ENCODE measurements around the gene FZR1. TPM values are rescaled to one million over a fixed set of nuclear protein-coding genes. Genes with fewer than 3 reads are reported as not detected.

Gene FZR1
- total RNA-seq, 1 experiment from 2014 or later = 51.4 TPM

DNA sequence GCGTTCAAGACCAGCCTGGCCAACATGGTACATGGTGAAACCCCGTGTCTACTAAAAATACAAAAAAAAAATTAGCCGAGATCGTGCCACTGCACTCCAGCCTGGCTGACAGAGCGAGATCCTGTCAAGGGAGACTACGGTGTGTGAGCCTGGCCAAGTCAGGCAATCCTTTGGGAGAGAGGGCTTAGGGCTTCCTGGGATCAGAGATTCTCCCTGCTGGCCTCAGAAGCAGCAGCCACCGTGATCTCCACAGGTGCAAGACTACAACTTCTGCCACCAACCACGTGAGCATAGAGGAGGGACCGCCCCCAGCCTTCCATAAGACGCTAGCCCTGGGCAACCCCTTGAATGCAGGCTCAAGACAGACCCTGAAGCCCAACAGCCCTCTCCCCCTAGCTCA lies 43.7 kb downstream of the FZR1 start:
- no peak overlapping the region for H3K4me3 Mint-ChIP-seq
- Histone ChIP-seq H3K4me2 (ENCODE audit: insufficient read depth, insufficient read length, low read length) (no peak overlapping the region), H3K79me1 (ENCODE audit: insufficient read depth, low read depth, low read length, poor library complexity, severe bottlenecking) (no peaks in the 10 kb centered on the region), H3T11ph (ENCODE audit: low read length) (no peak overlapping the region), H2AK5ac (ENCODE audit: insufficient read length, low read length) (no peak overlapping the region), H2BK5ac (ENCODE audit: insufficient read length, low read length) (no peak overlapping the region), H3K27me3 (ENCODE audit: insufficient read depth, low read length) (no peaks in the 10 kb centered on the region), H2BK20ac (ENCODE audit: low read depth, low read length, poor library complexity, severe bottlenecking) (no peak overlapping the region), H2AFZ (ENCODE audit: low read length) (no peak overlapping the region), H3K56ac (ENCODE audit: insufficient read length, low read depth, low read length) (no peak overlapping the region), H3K9ac (ENCODE audit: extremely low read depth, insufficient read length, low read length) (no peak overlapping the region), H2BK12ac (ENCODE audit: insufficient read length, low read depth, low read length) (no peak overlapping the region), H4K91ac (ENCODE audit: insufficient read length, low read depth, low read length) (no peak overlapping the region), H4K8ac (replicated peaks; ENCODE audit: insufficient read length, low read depth, low read length) (no peak overlapping the region), H3K14ac (ENCODE audit: insufficient read depth, low read length) (no peak overlapping the region), H3K23ac (ENCODE audit: insufficient read length, low read depth, low read length) (no peak overlapping the region), H2BK120ac (ENCODE audit: low read depth, low read length, poor library complexity, severe bottlenecking) (no peak overlapping the region), H3K79me2 (ENCODE audit: insufficient read depth, low read length) (no peaks in the 10 kb centered on the region), H3K23me2 (ENCODE audit: insufficient read length, low read depth, low read length, poor library complexity, severe bottlenecking) (no peaks in the 10 kb centered on the region), H3K4ac (ENCODE audit: low read depth, low read length) (no peak overlapping the region), H2BK15ac (ENCODE audit: low read depth, low read length) (no peak overlapping the region), H3K9me3 (ENCODE audit: control insufficient read depth, low read depth, low read length) (no peaks in the 10 kb centered on the region), H3K4me1 (ENCODE audit: insufficient read depth, low read length) (no peaks in the 10 kb centered on the region), H3K27ac (ENCODE audit: insufficient read length, low read depth, low read length) (no peak overlapping the region), H3K18ac (ENCODE audit: insufficient read length, low read depth, low read length) (no peak overlapping the region), H4K5ac (ENCODE audit: insufficient read length, low read depth, low read length) (no peak overlapping the region), H4K20me1 (ENCODE audit: control insufficient read depth, insufficient read depth, insufficient read length) (no peaks in the 10 kb centered on the region)
- WGBS (ENCODE audit: extremely low coverage, insufficient read length, low lambda C conversion rate) = no CpG with 5 or more reads among the region's 10 CpGs
- H3K9me3 Mint-ChIP-seq = no peaks in the 10 kb centered on the region
- TF ChIP-seq, protein P1, sequence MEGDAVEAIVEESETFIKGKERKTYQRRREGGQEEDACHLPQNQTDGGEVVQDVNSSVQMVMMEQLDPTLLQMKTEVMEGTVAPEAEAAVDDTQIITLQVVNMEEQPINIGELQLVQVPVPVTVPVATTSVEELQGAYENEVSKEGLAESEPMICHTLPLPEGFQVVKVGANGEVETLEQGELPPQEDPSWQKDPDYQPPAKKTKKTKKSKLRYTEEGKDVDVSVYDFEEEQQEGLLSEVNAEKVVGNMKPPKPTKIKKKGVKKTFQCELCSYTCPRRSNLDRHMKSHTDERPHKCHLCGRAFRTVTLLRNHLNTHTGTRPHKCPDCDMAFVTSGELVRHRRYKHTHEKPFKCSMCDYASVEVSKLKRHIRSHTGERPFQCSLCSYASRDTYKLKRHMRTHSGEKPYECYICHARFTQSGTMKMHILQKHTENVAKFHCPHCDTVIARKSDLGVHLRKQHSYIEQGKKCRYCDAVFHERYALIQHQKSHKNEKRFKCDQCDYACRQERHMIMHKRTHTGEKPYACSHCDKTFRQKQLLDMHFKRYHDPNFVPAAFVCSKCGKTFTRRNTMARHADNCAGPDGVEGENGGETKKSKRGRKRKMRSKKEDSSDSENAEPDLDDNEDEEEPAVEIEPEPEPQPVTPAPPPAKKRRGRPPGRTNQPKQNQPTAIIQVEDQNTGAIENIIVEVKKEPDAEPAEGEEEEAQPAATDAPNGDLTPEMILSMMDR (conservative IDR thresholded peaks at IDR 0.05) = no peak
- no peaks in the 10 kb centered on the region; the same call in 1 of the 2 replicates for H3K27me3 Mint-ChIP-seq (ENCODE audit: low read depth)
- peaks cover 4 to 13% (median 12%) of the 10 kb centered on the region in 3 experiments; a peak in 6 of 7 replicates for H3K36me3 Mint-ChIP-seq (ENCODE audit: insufficient read depth in 1 of 3, low read depth in 3 of 3)
- no peak overlapping the region for H3K27ac Mint-ChIP-seq
- peaks cover 2 to 3% of the 10 kb centered on the region in 2 experiments; a peak in 1 of 4 replicates for H3K4me1 Mint-ChIP-seq
- no peak for DNase-seq

All from H9 (cell line).